ENCODE results near the gene ZNF496.

DNA sequence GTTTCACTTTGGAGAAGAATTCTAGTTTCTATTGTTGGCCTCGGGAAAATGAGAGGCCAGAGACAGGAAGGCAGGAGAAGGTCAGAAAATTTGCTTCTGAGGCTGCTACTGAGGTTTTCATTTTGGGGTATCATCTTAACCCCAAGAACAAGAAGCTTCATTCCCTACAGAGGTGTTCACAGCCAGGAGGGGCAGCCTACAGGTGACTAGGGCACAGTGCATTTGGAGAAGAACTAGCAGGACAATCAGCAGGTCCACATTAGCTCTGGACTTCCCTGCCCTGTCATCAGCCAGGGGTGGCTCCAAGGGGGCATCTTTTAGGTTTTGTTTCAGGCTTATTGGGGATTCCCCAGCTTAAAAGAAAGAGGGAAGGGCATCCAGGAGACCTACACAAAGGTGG is 12.1 kb upstream of the ZNF496 start:
- TF ChIP-seq, protein P1, sequence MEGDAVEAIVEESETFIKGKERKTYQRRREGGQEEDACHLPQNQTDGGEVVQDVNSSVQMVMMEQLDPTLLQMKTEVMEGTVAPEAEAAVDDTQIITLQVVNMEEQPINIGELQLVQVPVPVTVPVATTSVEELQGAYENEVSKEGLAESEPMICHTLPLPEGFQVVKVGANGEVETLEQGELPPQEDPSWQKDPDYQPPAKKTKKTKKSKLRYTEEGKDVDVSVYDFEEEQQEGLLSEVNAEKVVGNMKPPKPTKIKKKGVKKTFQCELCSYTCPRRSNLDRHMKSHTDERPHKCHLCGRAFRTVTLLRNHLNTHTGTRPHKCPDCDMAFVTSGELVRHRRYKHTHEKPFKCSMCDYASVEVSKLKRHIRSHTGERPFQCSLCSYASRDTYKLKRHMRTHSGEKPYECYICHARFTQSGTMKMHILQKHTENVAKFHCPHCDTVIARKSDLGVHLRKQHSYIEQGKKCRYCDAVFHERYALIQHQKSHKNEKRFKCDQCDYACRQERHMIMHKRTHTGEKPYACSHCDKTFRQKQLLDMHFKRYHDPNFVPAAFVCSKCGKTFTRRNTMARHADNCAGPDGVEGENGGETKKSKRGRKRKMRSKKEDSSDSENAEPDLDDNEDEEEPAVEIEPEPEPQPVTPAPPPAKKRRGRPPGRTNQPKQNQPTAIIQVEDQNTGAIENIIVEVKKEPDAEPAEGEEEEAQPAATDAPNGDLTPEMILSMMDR (IDR thresholded peaks at IDR 0.05; ENCODE audit: low read depth, low read length, poor library complexity, severe bottlenecking): no peak
- no peak for TF ChIP-seq EZH2phosphoT487 (IDR thresholded peaks at IDR 0.05; ENCODE audit: borderline replicate concordance, low read length)

Measured in DOHH2 (cell line).